Coronary artery (tissue), 2 donors: ENCODE measurements around the gene RASGRP2.

ENCODE experiments used
- DNase-seq: peaks from one replicate; pipeline ENCODE4 v3.0.0-alpha.2; 2017; ENCODE audit warnings: low spot score
- H3K27ac ChIP-seq, 2 donors: fragments of 200-600 bp; sonication (generic); one replicate each; pipeline ENCODE4 v1.5.1; 2016 to 2019
- H3K4me3 ChIP-seq: fragments of 200-600 bp; sonication (generic); 2 replicates; pipeline ENCODE4 v1.5.1; 2016; ENCODE audit warnings: mild to moderate bottlenecking, moderate library complexity
- TF ChIP-seq, protein P1 (sequence below): fragments of 200-600 bp; sonication (generic); IDR thresholded peaks from one replicate; pipeline ENCODE4 v1.5.1; 2019; ENCODE audit warnings: antibody characterized with exemption

Gene RASGRP2

DNA sequence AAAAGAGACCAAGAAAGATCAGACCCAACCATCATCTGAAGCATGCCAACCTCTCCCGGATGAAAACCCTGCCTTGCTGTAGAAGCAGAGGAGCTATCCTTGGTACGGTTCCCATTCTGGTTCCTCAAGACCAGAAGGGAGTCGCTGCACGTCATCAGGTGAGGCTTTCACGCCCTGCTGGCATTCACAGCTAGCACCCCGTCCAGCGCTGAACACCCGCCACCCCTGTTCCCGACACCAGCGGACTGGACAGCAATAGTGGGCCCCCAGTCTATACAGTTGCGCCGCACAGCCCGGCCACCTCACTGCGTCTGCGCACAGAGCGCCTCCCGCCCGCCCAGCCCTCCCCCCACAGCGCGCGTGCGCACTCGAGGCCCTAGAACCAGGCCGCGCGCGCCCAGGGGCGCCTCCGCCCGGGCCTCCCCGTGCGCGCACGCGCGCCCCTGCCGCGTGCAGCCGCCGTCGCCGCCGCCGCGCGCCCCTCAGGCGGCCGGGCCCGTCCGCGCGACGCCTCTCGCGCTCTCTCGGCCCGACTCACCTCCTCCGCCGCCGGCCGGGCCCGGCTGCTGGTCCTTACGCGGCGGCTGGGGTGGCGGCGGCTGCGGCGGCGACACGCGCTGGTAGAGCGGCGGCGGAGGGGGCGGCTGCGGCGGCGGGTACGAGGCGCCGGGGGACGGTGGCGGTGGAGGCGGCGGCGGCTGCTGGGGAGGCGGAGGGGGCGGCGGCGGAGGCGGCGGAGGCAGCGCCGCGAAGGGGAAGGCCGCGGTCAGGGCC, 33.7 kb upstream of the RASGRP2 start:
- peak overlapping the region; percentile 100 for H3K4me3 ChIP-seq
- H3K27ac ChIP-seq, result peak overlapping the region; percentile 99 to 100
- peak; percentile 86 for DNase-seq
- TF ChIP-seq, protein P1, sequence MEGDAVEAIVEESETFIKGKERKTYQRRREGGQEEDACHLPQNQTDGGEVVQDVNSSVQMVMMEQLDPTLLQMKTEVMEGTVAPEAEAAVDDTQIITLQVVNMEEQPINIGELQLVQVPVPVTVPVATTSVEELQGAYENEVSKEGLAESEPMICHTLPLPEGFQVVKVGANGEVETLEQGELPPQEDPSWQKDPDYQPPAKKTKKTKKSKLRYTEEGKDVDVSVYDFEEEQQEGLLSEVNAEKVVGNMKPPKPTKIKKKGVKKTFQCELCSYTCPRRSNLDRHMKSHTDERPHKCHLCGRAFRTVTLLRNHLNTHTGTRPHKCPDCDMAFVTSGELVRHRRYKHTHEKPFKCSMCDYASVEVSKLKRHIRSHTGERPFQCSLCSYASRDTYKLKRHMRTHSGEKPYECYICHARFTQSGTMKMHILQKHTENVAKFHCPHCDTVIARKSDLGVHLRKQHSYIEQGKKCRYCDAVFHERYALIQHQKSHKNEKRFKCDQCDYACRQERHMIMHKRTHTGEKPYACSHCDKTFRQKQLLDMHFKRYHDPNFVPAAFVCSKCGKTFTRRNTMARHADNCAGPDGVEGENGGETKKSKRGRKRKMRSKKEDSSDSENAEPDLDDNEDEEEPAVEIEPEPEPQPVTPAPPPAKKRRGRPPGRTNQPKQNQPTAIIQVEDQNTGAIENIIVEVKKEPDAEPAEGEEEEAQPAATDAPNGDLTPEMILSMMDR, result no peak

DNA sequence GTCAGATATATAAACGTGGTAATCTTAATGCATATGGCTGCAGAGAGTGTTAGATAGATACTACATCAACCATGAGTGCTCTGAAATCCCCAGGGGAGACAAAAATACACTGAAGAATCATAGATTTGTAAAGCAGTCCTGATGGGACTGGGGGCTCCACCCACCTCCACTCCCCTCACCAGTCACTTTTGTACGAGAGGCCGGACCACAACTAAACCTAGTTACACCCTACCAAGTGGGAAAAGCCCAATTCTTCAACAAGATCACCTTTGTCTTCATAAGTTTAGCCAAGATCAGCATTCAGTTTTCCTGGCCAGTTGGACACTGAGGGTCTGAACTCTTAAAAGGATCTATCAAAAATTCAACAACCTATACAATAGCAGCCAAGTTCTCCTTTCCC, 32.9 kb upstream of the RASGRP2 start:
- peak overlapping the region; percentile 60 to 100 for H3K27ac ChIP-seq
- DNase-seq, result no peak
- H3K4me3 ChIP-seq, result peak overlapping the region; percentile 100
- TF ChIP-seq, protein P1, result no peak

DNA sequence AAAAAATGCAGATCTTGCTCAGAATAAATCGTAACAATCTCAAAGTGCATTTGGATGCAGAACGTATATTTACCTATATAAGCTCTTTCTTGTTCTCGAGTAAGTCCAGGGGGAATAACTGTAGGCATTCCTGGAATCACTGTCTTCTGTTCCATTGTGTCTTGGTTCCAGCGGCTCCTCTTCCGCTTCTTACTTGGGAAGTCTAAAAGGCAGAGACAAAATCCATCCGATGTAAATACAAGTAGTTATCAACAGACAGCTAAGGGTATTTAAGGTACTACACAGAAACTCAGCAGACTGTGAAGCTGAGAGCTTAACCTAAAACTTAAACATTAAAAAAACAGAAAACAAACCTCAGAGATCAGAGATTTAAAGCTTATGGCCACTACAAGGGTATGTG, 32.5 kb upstream of the RASGRP2 start:
- TF ChIP-seq, protein P1, result no peak
- DNase-seq, result no peak
- Histone ChIP-seq H3K4me3 (peak overlapping the region; percentile 100), H3K27ac (peak overlapping the region in 1 of 2 donors; percentile 60)

DNA sequence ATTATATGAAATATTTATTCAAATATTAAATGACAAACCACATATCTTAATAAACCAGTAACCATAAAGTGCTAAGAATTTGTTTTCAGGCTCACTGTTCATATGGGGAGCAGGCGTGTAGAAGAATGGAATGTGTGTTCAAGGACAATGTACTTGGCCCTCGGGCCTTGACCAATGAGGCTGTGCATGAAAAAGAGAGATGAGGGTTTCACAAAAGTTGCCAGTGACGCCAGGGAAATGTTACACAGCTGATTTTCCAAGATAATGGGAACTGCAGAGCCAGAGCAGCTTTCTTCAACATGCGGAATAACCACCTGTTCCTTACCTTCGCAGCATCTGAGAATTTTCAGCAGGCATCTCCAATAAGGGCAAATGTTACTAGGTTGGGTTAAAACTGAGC, 30.2 kb upstream of the RASGRP2 start:
- DNase-seq, result no peak
- H3K27ac ChIP-seq, result no peak overlapping the region
- TF ChIP-seq, protein P1, result no peak
- H3K4me3 ChIP-seq, result no peak overlapping the region

DNA sequence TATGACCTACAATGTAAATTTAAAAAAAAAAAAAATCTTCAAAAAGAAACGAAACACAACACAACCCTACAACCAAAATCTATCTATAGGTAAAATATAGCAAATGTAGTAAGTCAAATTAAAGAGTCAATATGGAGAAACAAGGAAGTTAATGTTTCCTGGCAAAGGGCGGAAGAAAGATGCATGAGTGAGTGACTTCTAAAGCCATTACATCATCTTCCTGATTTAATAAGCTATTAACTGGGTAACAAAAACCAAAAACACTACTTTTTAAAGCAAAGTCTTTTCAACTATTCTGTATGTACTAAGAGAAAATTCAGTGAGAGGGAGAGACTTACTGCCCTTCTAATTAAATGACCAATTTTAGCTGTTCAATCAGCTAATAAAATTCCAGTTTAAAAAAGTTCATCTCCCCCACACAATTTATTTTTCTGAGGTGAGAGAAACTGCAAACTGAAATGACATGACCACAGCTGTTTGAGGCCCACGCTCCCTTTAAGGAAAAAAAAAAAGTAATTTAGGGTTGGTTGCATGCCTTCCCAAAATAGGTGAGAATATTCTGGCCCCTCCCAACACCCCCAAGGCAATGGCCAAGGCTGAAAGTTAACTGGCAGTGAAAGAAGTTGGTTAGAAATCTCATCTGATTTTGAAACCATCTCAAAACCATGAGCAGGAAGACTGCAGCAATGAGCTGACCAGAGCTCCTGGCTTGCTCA, 28.5 kb upstream of the RASGRP2 start:
- DNase-seq, result no peak
- Histone ChIP-seq H3K27ac (peak overlapping the region in 1 of 2 donors; percentile 32), H3K4me3 (no peak overlapping the region)
- TF ChIP-seq, protein P1, result no peak

DNA sequence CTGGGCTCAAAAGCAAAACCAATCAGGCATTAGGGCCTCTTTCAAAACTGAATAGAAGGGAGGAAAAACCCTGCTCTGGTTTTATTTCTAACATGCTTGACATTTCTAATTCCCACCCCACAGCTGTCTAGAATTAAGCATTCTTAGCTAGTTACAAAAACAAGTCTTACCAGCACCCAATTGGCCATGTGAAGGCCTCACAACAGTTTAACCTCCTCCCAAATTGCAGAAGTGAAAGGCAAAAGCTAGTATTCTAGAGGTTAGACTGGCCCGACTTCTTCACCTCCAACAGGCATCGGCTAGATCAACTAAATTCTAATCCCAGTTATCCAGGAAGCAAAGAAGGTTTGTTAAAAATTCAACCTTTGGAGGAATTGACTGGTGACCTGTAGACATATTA, 27.9 kb upstream of the RASGRP2 start:
- H3K27ac ChIP-seq, result no peak overlapping the region
- TF ChIP-seq, protein P1, result no peak
- no peak overlapping the region for H3K4me3 ChIP-seq
- no peak for DNase-seq
